Testis (tissue), 2 donors: ENCODE results near the gene RAD54L2.

Experiments
- POLR2A ChIP-seq: fragments of 450-650 bp; IDR thresholded peaks from one replicate; pipeline ENCODE4 v1.6.1; 2017; ENCODE audit warnings: antibody characterized with exemption, mild to moderate bottlenecking, moderate library complexity
- TF ChIP-seq, protein P1 (sequence below), 3 experiments: fragments of 450-650 bp in 2 of 3; fragments of 200-600 bp in 1 of 3; sonication (generic) in 1 of 3; IDR thresholded peaks; one replicate each; pipeline ENCODE4 v1.5.1; 2016 to 2019; ENCODE audit warnings: antibody characterized with exemption in 3 of 3, mild to moderate bottlenecking in 2 of 3, moderate library complexity in 1 of 3

DNA sequence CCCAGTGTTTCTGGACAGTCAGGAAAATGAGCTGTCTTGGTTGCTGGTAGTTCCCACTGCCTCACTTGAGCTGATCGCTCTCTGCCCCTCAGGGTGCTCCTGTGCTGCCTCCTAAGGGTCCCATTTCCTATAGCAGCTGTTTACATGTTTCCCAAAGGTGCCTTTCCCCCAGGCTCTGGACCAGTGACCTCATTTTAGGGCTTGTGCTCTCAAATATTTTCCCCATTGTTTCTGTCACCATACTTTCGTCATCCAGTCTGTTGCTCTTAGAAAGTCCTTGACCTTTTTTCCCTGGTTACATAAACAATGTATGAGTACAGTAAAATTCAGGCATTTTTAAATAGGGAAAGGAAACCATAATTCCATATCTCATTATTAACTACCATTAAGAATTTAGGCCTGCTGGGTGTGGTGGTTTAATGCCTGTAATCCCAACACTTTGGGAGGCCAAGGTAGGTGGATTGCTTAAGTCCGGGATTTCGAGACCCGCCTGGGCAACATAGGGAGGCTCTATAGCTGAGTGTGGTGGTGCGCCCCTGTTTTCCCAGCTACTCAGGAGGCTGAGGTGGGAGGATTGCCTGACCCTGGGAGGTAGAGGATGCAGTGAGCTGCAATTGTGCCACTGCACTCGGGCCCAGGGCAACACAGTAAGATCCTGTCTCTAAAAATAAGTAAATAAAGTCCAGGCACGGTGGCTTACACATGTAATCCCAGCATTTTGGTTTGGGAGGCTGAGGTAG lies 11.7 kb downstream of the RAD54L2 start:
- TF ChIP-seq POLR2A: no peak
- TF ChIP-seq, protein P1, sequence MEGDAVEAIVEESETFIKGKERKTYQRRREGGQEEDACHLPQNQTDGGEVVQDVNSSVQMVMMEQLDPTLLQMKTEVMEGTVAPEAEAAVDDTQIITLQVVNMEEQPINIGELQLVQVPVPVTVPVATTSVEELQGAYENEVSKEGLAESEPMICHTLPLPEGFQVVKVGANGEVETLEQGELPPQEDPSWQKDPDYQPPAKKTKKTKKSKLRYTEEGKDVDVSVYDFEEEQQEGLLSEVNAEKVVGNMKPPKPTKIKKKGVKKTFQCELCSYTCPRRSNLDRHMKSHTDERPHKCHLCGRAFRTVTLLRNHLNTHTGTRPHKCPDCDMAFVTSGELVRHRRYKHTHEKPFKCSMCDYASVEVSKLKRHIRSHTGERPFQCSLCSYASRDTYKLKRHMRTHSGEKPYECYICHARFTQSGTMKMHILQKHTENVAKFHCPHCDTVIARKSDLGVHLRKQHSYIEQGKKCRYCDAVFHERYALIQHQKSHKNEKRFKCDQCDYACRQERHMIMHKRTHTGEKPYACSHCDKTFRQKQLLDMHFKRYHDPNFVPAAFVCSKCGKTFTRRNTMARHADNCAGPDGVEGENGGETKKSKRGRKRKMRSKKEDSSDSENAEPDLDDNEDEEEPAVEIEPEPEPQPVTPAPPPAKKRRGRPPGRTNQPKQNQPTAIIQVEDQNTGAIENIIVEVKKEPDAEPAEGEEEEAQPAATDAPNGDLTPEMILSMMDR (IDR thresholded peaks at IDR 0.05): no peak
